Endothelial cell of umbilical vein (primary cell): ENCODE results near the gene ZNF668. TPM values are rescaled to one million over a fixed set of nuclear protein-coding genes. Genes with fewer than 3 reads are reported as not detected.

Source experiments
- BruUV-seq: library from RNA; stranded (reverse); fragments of 400-500 nt; replicated peaks from 2 replicates; lab custom pipeline; 2021; lab: Mats Ljungman, UMichigan
- CTCF ChIA-PET: fragments of 300-600, 350-600 bp; sonication (Branson Sonifier 250); formaldehyde crosslinking; loops from one replicate; lab custom pipeline; 2021; ENCODE audit warnings: antibody characterized with exemption, inconsistent platforms; lab: Charles Lee
- POLR2A ChIA-PET: fragments of 300-600, 350-600 bp; sonication (Branson Sonifier 250); formaldehyde crosslinking; loops from one replicate; lab custom pipeline; 2021; ENCODE audit warnings: antibody characterized with exemption, inconsistent platforms; lab: Charles Lee
- DNase-seq: peaks from one replicate; pipeline ENCODE4 v3.0.0-alpha.2; 2011; ENCODE audit warnings: low read depth, low spot score
- FAIRE-seq: peaks from 2 replicates; lab custom pipeline; 2011; peaks lifted over from hg19 to GRCh38; lab: Jason Lieb, UNC
- H2AFZ ChIP-seq: 2 replicates; pipeline ENCODE4 v1.6.0; 2012; ENCODE audit warnings: low read depth, low read length, control low read depth, inconsistent platforms
- H3K27ac ChIP-seq: 2 replicates; pipeline ENCODE4 v1.5.1; 2011; ENCODE audit warnings: low read depth, mild to moderate bottlenecking, control low read depth, low read length, moderate library complexity; ENCODE audit not compliant: insufficient read depth
- H3K27me3 ChIP-seq, 2 experiments: 2 replicates each; pipeline versions ENCODE4 v1.6.0 to v1.6.1; 2011; ENCODE audit warnings: low read length in 2 of 2, mixed read lengths in 1 of 2; ENCODE audit not compliant: control insufficient read depth in 2 of 2, insufficient read depth in 2 of 2
- H3K36me3 ChIP-seq, 2 experiments: 2 replicates in 1 of 2; 3 replicates in 1 of 2; pipeline ENCODE4 v1.5.1; 2011; ENCODE audit warnings: low read length in 2 of 2, mild to moderate bottlenecking in 1 of 2, moderate library complexity in 1 of 2; ENCODE audit not compliant: control insufficient read depth in 2 of 2, insufficient read depth in 2 of 2; ENCODE audit errors: extremely low read depth in 1 of 2
- H3K4me1 ChIP-seq: 3 replicates; pipeline ENCODE4 v1.5.1; 2011; ENCODE audit warnings: mild to moderate bottlenecking, low read length; ENCODE audit not compliant: control insufficient read depth, insufficient read depth; ENCODE audit errors: extremely low read depth
- H3K4me2 ChIP-seq: 2 replicates; pipeline ENCODE4 v1.6.1; 2011; ENCODE audit warnings: low read length, control low read depth, mixed read lengths; ENCODE audit not compliant: insufficient read depth
- H3K4me3 ChIP-seq, 3 experiments: fragments of 200-600 bp in 1 of 3; sonication (generic), shearing (Covaris generic) in 1 of 3; replicated peaks in 1 of 3; 2 replicates each; pipeline ENCODE4 v1.5.1; 2011 to 2016; ENCODE audit warnings: control low read depth in 3 of 3, low read length in 3 of 3, mild to moderate bottlenecking in 2 of 3, inconsistent platforms in 1 of 3, low read depth in 1 of 3, moderate library complexity in 1 of 3; ENCODE audit not compliant: insufficient read depth in 1 of 3
- H3K79me2 ChIP-seq: 2 replicates; pipeline ENCODE4 v1.6.0; 2012; ENCODE audit warnings: low read length, inconsistent platforms; ENCODE audit not compliant: control insufficient read depth, insufficient read depth
- H3K9ac ChIP-seq: replicated peaks from 2 replicates; pipeline ENCODE3; 2011; ENCODE audit warnings: low read length, control low read depth; ENCODE audit not compliant: insufficient read depth; ENCODE audit errors: extremely low read depth
- H3K9me1 ChIP-seq: replicated peaks from 3 replicates; pipeline ENCODE4 v1.6.0; 2011; ENCODE audit warnings: mild to moderate bottlenecking, low read length; ENCODE audit not compliant: control insufficient read depth, insufficient read depth; ENCODE audit errors: extremely low read depth
- H3K9me3 ChIP-seq: replicated peaks from 2 replicates; pipeline ENCODE4 v1.5.1; 2012; ENCODE audit warnings: low read length, inconsistent platforms; ENCODE audit not compliant: control insufficient read depth, insufficient read depth
- H4K20me1 ChIP-seq: replicated peaks from 2 replicates; pipeline ENCODE3; 2011; ENCODE audit warnings: mild to moderate bottlenecking, low read length; ENCODE audit not compliant: control insufficient read depth, insufficient read depth; ENCODE audit errors: extremely low read depth
- CTCF ChIP-seq, 2 donors: IDR thresholded peaks; 1 replicate in 1 of 2; 2 replicates in 1 of 2; pipeline ENCODE4 v1.5.1; 2011; ENCODE audit warnings: low read length in 2 of 2, mild to moderate bottlenecking in 2 of 2, moderate library complexity in 2 of 2, control low read depth in 1 of 2, inconsistent platforms in 1 of 2, low read depth in 1 of 2; ENCODE audit not compliant: insufficient read depth in 1 of 2; ENCODE audit errors: extremely low read depth in 1 of 2
- EZH2 ChIP-seq: IDR thresholded peaks from 2 replicates; pipeline ENCODE4 v1.6.1; 2012; ENCODE audit warnings: borderline replicate concordance, low read depth, mild to moderate bottlenecking, moderate library complexity, low read length, inconsistent platforms; ENCODE audit not compliant: severe bottlenecking
- FOS ChIP-seq: IDR thresholded peaks from 2 replicates; pipeline ENCODE4 v1.6.1; 2011; ENCODE audit warnings: mild to moderate bottlenecking, low read length, moderate library complexity, borderline replicate concordance; ENCODE audit not compliant: insufficient read depth
- GATA2 ChIP-seq: IDR thresholded peaks from 2 replicates; pipeline ENCODE4 v1.7.0; 2011; ENCODE audit warnings: low read depth, mild to moderate bottlenecking, moderate library complexity, mixed read lengths, low read length; ENCODE audit not compliant: insufficient read length, insufficient read depth
- JUN ChIP-seq: IDR thresholded peaks from 2 replicates; pipeline ENCODE4 v1.6.1; 2011; ENCODE audit warnings: borderline replicate concordance, low read depth; ENCODE audit not compliant: insufficient read length, insufficient read depth
- MYC ChIP-seq: IDR thresholded peaks from one replicate; pipeline ENCODE4 v1.6.1; 2011; ENCODE audit warnings: mild to moderate bottlenecking, low read depth, low read length
- POLR2A ChIP-seq: IDR thresholded peaks from 2 replicates; pipeline ENCODE4 v1.6.1; 2012; ENCODE audit warnings: low read depth, mild to moderate bottlenecking, control low read depth, low read length
- POLR2AphosphoS5 ChIP-seq: IDR thresholded peaks from 2 replicates; pipeline ENCODE4 v1.6.1; 2012; ENCODE audit warnings: low read depth, mild to moderate bottlenecking, control low read depth, low read length, moderate library complexity; ENCODE audit not compliant: insufficient read depth
- dilution Hi-C: fragments of 300-500 bp; cut with MboI; formaldehyde crosslinking; loops from one replicate; pipeline ENCODE4 v1.15.0; 2019; ENCODE audit warnings: low sequenced_read_pairs; ENCODE audit not compliant: extremely low pct_ligation_motif_present
- intact Hi-C: fragments of 100-400 bp; cut with micrococcal nuclease; formaldehyde crosslinking; loops from one replicate; pipeline ENCODE4 v1.10.0; 2022
- polyA plus RNA-seq, 4 experiments: library from polyadenylated mRNA; depleted of rRNA in 3 of 4; stranded (reverse) in 3 of 4; unstranded in 1 of 4; fragments of >200 nt; gene quantifications; 2 replicates each; pipeline versions ENCODE4 v1.2.1 to v1.2.3, GENCODE V29; 2011 to 2012; ENCODE audit warnings: missing spikeins in 1 of 4
- total RNA-seq: library from RNA; stranded (reverse); gene quantifications from 2 replicates; pipeline ENCODE4 v1.2.3, GENCODE V29; 2021
- TF ChIP-seq, protein P1 (sequence below): IDR thresholded peaks from 2 replicates; pipeline ENCODE4 v1.6.1; 2011; ENCODE audit not compliant: insufficient read depth, insufficient read length

Gene ZNF668
- total and polyA plus RNA-seq, 2 donors (not counting 3 experiments of a cell fraction or from before 2014, with no cell fraction given), result 11.8 to 13.3 TPM

DNA sequence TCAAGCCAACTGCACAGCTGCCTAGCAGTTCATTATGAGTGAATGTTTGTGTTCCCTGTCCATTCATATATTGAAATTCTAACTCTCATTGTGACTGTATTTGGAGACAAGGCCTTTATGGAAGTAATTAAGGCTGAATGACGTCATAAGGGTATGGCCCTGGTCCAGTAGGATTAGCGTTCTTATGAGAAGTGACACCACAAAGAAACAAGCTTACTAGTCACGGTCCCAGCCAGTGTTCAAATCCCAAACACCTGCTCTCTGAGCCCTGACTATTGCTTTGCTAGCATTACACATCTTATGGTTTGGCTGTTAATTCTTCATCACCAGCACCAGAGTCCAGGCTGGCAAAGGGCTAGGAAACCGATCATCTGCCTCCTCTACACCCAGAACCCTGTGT lies 2.2 kb downstream of the ZNF668 start:
- peak; percentile 21 for DNase-seq
- peaks cover 0 to 3% of the 10 kb centered on the region in 2 experiments for H3K36me3 ChIP-seq
- ChIA-PET POLR2A (interaction anchor here (1.0 kb wide), 1 partner anchor 109 kb away, joined by 3 read pairs; no protein-coding TSS in a partner anchor), CTCF (no interaction called here)
- H3K4me1 ChIP-seq, result peaks cover 14% of the 10 kb centered on the region
- H3K79me2 ChIP-seq, result peaks cover 55% of the 10 kb centered on the region
- TF ChIP-seq POLR2A (no peak), EZH2 (no peak), POLR2AphosphoS5 (no peak), MYC (no peak), CTCF (IDR thresholded peaks at IDR 0.05; ENCODE audit: extremely low read depth in 1 of 2, insufficient read depth in 1 of 2, low read depth in 1 of 2, low read length in 2 of 2) (no peak), GATA2 (no peak), FOS (no peak), JUN (no peak)
- TF ChIP-seq, protein P1, sequence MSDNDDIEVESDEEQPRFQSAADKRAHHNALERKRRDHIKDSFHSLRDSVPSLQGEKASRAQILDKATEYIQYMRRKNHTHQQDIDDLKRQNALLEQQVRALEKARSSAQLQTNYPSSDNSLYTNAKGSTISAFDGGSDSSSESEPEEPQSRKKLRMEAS, result no peak
- H3K27ac ChIP-seq, result peak overlapping the region; percentile 86
- no peaks in the 10 kb centered on the region for H3K9me1 ChIP-seq
- peak overlapping the region; percentile 93 for H3K4me2 ChIP-seq
- no TSS peak for BruUV-seq
- peak; percentile 59 for FAIRE-seq
- H2AFZ ChIP-seq, result no peak overlapping the region
- H3K9ac ChIP-seq, result peak overlapping the region; percentile 97
- no peaks in the 10 kb centered on the region for H4K20me1 ChIP-seq
- intact Hi-C loops (loop anchor here (2.0 to 10.0 kb wide), 2 partner anchors 13 to 793 kb away; no protein-coding TSS in a partner anchor), dilution Hi-C loops (no loop called here)
- H3K9me3 ChIP-seq, result no peaks in the 10 kb centered on the region
- no peaks in the 10 kb centered on the region for H3K27me3 ChIP-seq
- peak overlapping the region in 2 of 3 experiments; percentile 87 for H3K4me3 ChIP-seq
